HCT116 (cell line): Measurements from ENCODE around the gene YWHAH. TPM values are rescaled to one million over a fixed set of nuclear protein-coding genes. Genes with fewer than 3 reads are reported as not detected.

Source experiments
- ATAC-seq: fragments of 200-7000 bp; cut with Tn5 transposase; 2 replicates; pipeline ENCODE4 v1.9.1; 2020; ENCODE audit warnings: mild to moderate bottlenecking, moderate library complexity
- BruUV-seq: library from RNA; stranded (reverse); fragments of 400-500 nt; replicated peaks from 2 replicates; lab custom pipeline; 2021; lab: Mats Ljungman, UMichigan
- CTCF ChIA-PET: fragments of 300-600 bp; sonication (Branson Sonifier 250); formaldehyde crosslinking; loops from one replicate; lab custom pipeline; 2021; ENCODE audit warnings: antibody characterized with exemption; lab: Charles Lee
- POLR2A ChIA-PET: fragments of 300-600, 350-600 bp; sonication (Branson Sonifier 250); formaldehyde crosslinking; loops from one replicate; lab custom pipeline; 2021; ENCODE audit warnings: antibody characterized with exemption; lab: Charles Lee
- RAD21 ChIA-PET, 2 experiments: fragments of 300-600 bp; sonication (Branson Sonifier 250); formaldehyde crosslinking; loops; one replicate each; lab custom pipeline; 2023; ENCODE audit warnings: low total read pairs in 2 of 2; ENCODE audit not compliant: uncharacterized antibody in 2 of 2, unreplicated experiment in 2 of 2, low non-redundant PET in 1 of 2; lab: Charles Lee
- DNase-seq: peaks from one replicate; pipeline ENCODE4 v3.0.0-alpha.2; 2010; ENCODE audit warnings: low read depth, low spot score
- H2AFZ ChIP-seq: fragments of 200-600 bp; shearing (Covaris generic), sonication (generic); 2 replicates; pipeline ENCODE4 v1.6.1; 2017; ENCODE audit warnings: low read depth, mixed run types, mixed read lengths, antibody characterized with exemption, low read length; ENCODE audit not compliant: poor library complexity, severe bottlenecking
- H3K27ac ChIP-seq: 2 replicates; pipeline ENCODE4 v1.5.1; 2012; ENCODE audit warnings: low read depth, low read length
- H3K27me3 ChIP-seq: fragments of 200-600 bp; sonication (generic); 2 replicates; pipeline ENCODE4 v1.6.1; 2016; ENCODE audit warnings: mixed run types, low read length, mixed read lengths; ENCODE audit not compliant: insufficient read depth
- H3K36me3 ChIP-seq, 2 experiments: fragments of 200-500 bp in 1 of 2; fragments of 200-600 bp in 1 of 2; sonication (Bioruptor generic) in 1 of 2; sonication (generic) in 1 of 2; 2 replicates each; pipeline versions ENCODE4 v1.5.1 to v1.6.1; 2014 to 2016; ENCODE audit warnings: low read length in 2 of 2, inconsistent platforms in 1 of 2, mixed read lengths in 1 of 2, mixed run types in 1 of 2; ENCODE audit not compliant: insufficient read depth in 2 of 2, control insufficient read depth in 1 of 2
- H3K4me1 ChIP-seq, 2 experiments: fragments of 200-600 bp in 1 of 2; sonication (generic) in 1 of 2; 2 replicates each; pipeline versions ENCODE4 v1.5.1 to v1.6.1; 2012 to 2017; ENCODE audit warnings: low read length in 2 of 2, inconsistent platforms in 1 of 2, mild to moderate bottlenecking in 1 of 2, mixed read lengths in 1 of 2, mixed run types in 1 of 2, moderate library complexity in 1 of 2; ENCODE audit not compliant: insufficient read depth in 2 of 2, control insufficient read depth in 1 of 2
- H3K4me2 ChIP-seq: fragments of 200-600 bp; sonication (generic); 2 replicates; pipeline ENCODE4 v1.6.1; 2017; ENCODE audit warnings: mixed run types, low read length, mixed read lengths
- H3K4me3 ChIP-seq, 2 experiments: fragments of 200-600 bp in 1 of 2; sonication (generic) in 1 of 2; replicated peaks in 1 of 2; 2 replicates each; pipeline ENCODE4 v1.5.1; 2011 to 2016; ENCODE audit warnings: low read length in 2 of 2, control low read depth in 1 of 2, low read depth in 1 of 2, mild to moderate bottlenecking in 1 of 2, mixed read lengths in 1 of 2, mixed run types in 1 of 2
- H3K79me2 ChIP-seq: fragments of 200-600 bp; sonication (generic); 2 replicates; pipeline ENCODE4 v1.6.1; 2017; ENCODE audit warnings: mild to moderate bottlenecking, mixed run types, low read length, moderate library complexity, mixed read lengths; ENCODE audit not compliant: insufficient read depth
- H3K9ac ChIP-seq: fragments of 200-600 bp; sonication (generic); 2 replicates; pipeline ENCODE4 v1.6.1; 2016; ENCODE audit warnings: low read length, mixed read lengths
- H3K9me2 ChIP-seq: fragments of 200-600 bp; sonication (generic), shearing (Covaris generic); 2 replicates; pipeline ENCODE4 v1.6.1; 2017; ENCODE audit warnings: mixed run types, mild to moderate bottlenecking, moderate library complexity; ENCODE audit not compliant: insufficient read depth
- H3K9me3 ChIP-seq, 2 experiments: fragments of 200-500 bp in 1 of 2; fragments of 200-600 bp in 1 of 2; sonication (Bioruptor generic) in 1 of 2; sonication (generic) in 1 of 2; 2 replicates each; pipeline ENCODE4 v1.6.1; 2014 to 2017; ENCODE audit warnings: low read length in 2 of 2, mixed read lengths in 2 of 2, inconsistent platforms in 1 of 2, low read depth in 1 of 2, mild to moderate bottlenecking in 1 of 2, mixed run types in 1 of 2, moderate library complexity in 1 of 2; ENCODE audit not compliant: control insufficient read depth in 1 of 2, insufficient read depth in 1 of 2
- H4K20me1 ChIP-seq: fragments of 200-600 bp; sonication (generic), shearing (Covaris generic); 2 replicates; pipeline ENCODE4 v1.6.1; 2017; ENCODE audit warnings: mixed run types, mild to moderate bottlenecking, moderate library complexity; ENCODE audit not compliant: insufficient read depth
- EGR1 ChIP-seq: IDR thresholded peaks from 2 replicates; pipeline ENCODE4 v1.6.1; 2012; ENCODE audit warnings: low read depth
- FOSL1 ChIP-seq: IDR thresholded peaks from 2 replicates; pipeline ENCODE4 v1.6.1; 2012; ENCODE audit warnings: low read depth
- TCF7L2 ChIP-seq: IDR thresholded peaks from 2 replicates; pipeline ENCODE4 v1.7.0; 2011; ENCODE audit warnings: borderline replicate concordance, inconsistent platforms; ENCODE audit not compliant: insufficient read depth, insufficient read length; ENCODE audit errors: extremely low read depth
- intact Hi-C: fragments of 100-400 bp; cut with micrococcal nuclease; formaldehyde crosslinking; loops from 2 replicates; pipeline ENCODE4 v1.10.0; 2022
- total RNA-seq: library from RNA; stranded (reverse); gene quantifications from one replicate; pipeline ENCODE4 v1.2.1, GENCODE V29; 2021; ENCODE audit not compliant: unreplicated experiment
- TF ChIP-seq, protein P1 (sequence below): IDR thresholded peaks from 2 replicates; pipeline ENCODE4 v1.6.1; 2011; ENCODE audit warnings: mild to moderate bottlenecking, low read length, moderate library complexity; ENCODE audit not compliant: insufficient replicate concordance; ENCODE audit errors: extremely low read depth
- TF ChIP-seq, protein P2 (sequence below): IDR thresholded peaks from 2 replicates; pipeline ENCODE4 v1.6.1; 2012; ENCODE audit warnings: low read depth

The YWHAH gene
- total RNA-seq, 1 experiment from 2014 or later: 140 TPM

DNA sequence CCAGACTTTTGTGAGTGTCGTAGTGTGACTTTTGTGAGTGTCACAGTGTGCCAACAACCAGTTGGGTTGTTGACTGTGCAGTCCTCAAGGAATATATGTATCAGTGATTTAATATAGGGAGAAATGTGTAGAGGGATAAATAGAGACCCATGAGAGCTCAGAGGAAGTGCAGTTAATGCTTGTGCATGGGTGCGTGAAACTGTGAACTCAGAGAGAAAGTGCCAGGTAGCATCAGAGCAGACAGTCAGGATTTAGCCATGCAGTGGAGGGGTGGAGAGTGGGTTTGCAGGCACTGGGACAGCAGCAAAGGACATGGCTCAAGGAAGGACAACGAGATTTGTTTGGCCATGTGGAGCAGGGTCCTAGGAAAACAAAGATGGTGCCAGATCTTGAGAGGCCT lies 33.6 kb downstream of the YWHAH start:
- RAD21 ChIA-PET: interaction anchor here (0.7 to 1.8 kb wide), 7 partner anchors 73 to 317 kb away, joined by 3 to 25 read pairs (median 4); no protein-coding TSS in a partner anchor
- TF ChIP-seq, protein P1, sequence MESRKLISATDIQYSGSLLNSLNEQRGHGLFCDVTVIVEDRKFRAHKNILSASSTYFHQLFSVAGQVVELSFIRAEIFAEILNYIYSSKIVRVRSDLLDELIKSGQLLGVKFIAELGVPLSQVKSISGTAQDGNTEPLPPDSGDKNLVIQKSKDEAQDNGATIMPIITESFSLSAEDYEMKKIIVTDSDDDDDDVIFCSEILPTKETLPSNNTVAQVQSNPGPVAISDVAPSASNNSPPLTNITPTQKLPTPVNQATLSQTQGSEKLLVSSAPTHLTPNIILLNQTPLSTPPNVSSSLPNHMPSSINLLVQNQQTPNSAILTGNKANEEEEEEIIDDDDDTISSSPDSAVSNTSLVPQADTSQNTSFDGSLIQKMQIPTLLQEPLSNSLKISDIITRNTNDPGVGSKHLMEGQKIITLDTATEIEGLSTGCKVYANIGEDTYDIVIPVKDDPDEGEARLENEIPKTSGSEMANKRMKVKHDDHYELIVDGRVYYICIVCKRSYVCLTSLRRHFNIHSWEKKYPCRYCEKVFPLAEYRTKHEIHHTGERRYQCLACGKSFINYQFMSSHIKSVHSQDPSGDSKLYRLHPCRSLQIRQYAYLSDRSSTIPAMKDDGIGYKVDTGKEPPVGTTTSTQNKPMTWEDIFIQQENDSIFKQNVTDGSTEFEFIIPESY: no peak
- TF ChIP-seq, protein P2, sequence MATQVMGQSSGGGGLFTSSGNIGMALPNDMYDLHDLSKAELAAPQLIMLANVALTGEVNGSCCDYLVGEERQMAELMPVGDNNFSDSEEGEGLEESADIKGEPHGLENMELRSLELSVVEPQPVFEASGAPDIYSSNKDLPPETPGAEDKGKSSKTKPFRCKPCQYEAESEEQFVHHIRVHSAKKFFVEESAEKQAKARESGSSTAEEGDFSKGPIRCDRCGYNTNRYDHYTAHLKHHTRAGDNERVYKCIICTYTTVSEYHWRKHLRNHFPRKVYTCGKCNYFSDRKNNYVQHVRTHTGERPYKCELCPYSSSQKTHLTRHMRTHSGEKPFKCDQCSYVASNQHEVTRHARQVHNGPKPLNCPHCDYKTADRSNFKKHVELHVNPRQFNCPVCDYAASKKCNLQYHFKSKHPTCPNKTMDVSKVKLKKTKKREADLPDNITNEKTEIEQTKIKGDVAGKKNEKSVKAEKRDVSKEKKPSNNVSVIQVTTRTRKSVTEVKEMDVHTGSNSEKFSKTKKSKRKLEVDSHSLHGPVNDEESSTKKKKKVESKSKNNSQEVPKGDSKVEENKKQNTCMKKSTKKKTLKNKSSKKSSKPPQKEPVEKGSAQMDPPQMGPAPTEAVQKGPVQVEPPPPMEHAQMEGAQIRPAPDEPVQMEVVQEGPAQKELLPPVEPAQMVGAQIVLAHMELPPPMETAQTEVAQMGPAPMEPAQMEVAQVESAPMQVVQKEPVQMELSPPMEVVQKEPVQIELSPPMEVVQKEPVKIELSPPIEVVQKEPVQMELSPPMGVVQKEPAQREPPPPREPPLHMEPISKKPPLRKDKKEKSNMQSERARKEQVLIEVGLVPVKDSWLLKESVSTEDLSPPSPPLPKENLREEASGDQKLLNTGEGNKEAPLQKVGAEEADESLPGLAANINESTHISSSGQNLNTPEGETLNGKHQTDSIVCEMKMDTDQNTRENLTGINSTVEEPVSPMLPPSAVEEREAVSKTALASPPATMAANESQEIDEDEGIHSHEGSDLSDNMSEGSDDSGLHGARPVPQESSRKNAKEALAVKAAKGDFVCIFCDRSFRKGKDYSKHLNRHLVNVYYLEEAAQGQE: no peak
- TF ChIP-seq FOSL1 (no peak), TCF7L2 (no peak), EGR1 (no peak)

More for the DNA sequence above, 33.6 kb downstream of the YWHAH start:
- no peak for ATAC-seq
- Histone ChIP-seq H3K9me2 (no peaks in the 10 kb centered on the region), H2AFZ (no peak overlapping the region), H3K27ac (no peak overlapping the region), H3K4me2 (no peak overlapping the region), H3K27me3 (no peaks in the 10 kb centered on the region), H3K79me2 (no peaks in the 10 kb centered on the region), H3K4me3 (no peak overlapping the region), H4K20me1 (no peaks in the 10 kb centered on the region), H3K36me3 (no peaks in the 10 kb centered on the region), H3K4me1 (peaks cover 0 to 6% of the 10 kb centered on the region in 2 experiments; a peak in 2 of 4 replicates), H3K9ac (no peak overlapping the region), H3K9me3 (no peaks in the 10 kb centered on the region)
- ChIA-PET CTCF (interaction anchor here (0.7 to 5.2 kb wide), 20 partner anchors 16 to 496 kb away, joined by 3 to 129 read pairs (median 6); partner anchors contain the start of gene RFPL2), POLR2A (interaction anchor here (1.1 to 1.2 kb wide), 2 partner anchors 101 to 227 kb away, joined by 4 to 5 read pairs; partner anchors contain the start of gene RFPL2)
- no peak for DNase-seq
- intact Hi-C loops: loop anchor here (1.0 to 5.0 kb wide), 7 partner anchors 103 to 494 kb away; partner anchors contain the start of genes FBXO7 and RFPL3
- BruUV-seq: no TSS peak
